T-helper 17 cell (primary cell): ENCODE results near the gene MTMR6. TPM values are rescaled to one million over a fixed set of nuclear protein-coding genes. Genes with fewer than 3 reads are reported as not detected.
"Not testable (repeated sequence)": the region's sequence is repeated elsewhere in the genome, so short reads cannot be mapped to it uniquely, and the experiment has no call there.

Source experiments
- ATAC-seq: fragments of 150-1000 bp; cut with Tn5 transposase; 2 replicates; pipeline ENCODE4 v1.10.0; 2021; ENCODE audit warnings: mild to moderate bottlenecking, moderate library complexity
- DNase-seq, 3 donors: peaks; one replicate each; pipeline versions ENCODE4 v3.0.0 to v3.0.0-alpha.2; 2020 to 2021
- H3K9me3 ChIP-seq: one replicate; pipeline ENCODE4 v1.7.0; 2013; ENCODE audit warnings: low read length, mild to moderate bottlenecking; ENCODE audit not compliant: control insufficient read depth, poor library complexity, severe bottlenecking
- H3K27ac Mint-ChIP-seq: one replicate; pipeline ENCODE4 v1.8.0; 2022; ENCODE audit warnings: mild to moderate bottlenecking, moderate library complexity, mixed read lengths
- H3K27me3 Mint-ChIP-seq: one replicate; pipeline ENCODE4 v1.8.0; 2022; ENCODE audit warnings: mixed read lengths
- H3K36me3 Mint-ChIP-seq: one replicate; pipeline ENCODE4 v1.8.0; 2022; ENCODE audit warnings: low read depth, mixed read lengths
- H3K4me1 Mint-ChIP-seq: one replicate; pipeline ENCODE4 v1.8.0; 2022; ENCODE audit warnings: mild to moderate bottlenecking, mixed read lengths
- H3K4me3 Mint-ChIP-seq: one replicate; pipeline ENCODE4 v1.8.0; 2022; ENCODE audit warnings: mild to moderate bottlenecking, moderate library complexity, mixed read lengths
- total RNA-seq, 4 donors: library from RNA in 2 of 4; stranded (reverse) in 2 of 4; gene quantifications; one replicate each; pipeline ENCODE4 v1.2.3 and lab custom pipeline; 2022 to 2026

The MTMR6 gene
- total RNA-seq (10 to 100 TPM; 27.2 to 38.6 TPM), total RNA-seq (lab: John Stamatoyannopoulos, UW) (82.4 to 109 reads per million in 2 donors)

- H3K36me3 Mint-ChIP-seq: peaks cover 5% of the 10 kb centered on the region
- no peaks in the 10 kb centered on the region for H3K9me3 ChIP-seq
- H3K4me3 Mint-ChIP-seq: peak within 1 kb of the TSS; percentile 99
- H3K27me3 Mint-ChIP-seq: no peaks in the 10 kb centered on the region
- H3K27ac Mint-ChIP-seq: peak within 1 kb of the TSS; percentile 99
- ATAC-seq (peak; percentile 90), DNase-seq (peak; percentile 92 to 97 (median 93))
- peaks cover 32% of the 10 kb centered on the region for H3K4me1 Mint-ChIP-seq
These were observed at the start of gene MTMR6 for GRCh38 chr13:25286969-25287961. TSS of gene MTMR6 (minus strand) at chr13:25287488. CDS start at chr13:25287247, 241 bp downstream.

GRCh38 chr13:25335856-25336255, 48.6 kb upstream of the MTMR6 start:
- Mint-ChIP-seq H3K36me3 (peaks cover 2% of the 10 kb centered on the region), H3K27me3 (no peaks in the 10 kb centered on the region), H3K4me3 (no peak overlapping the region), H3K4me1 (peaks cover 8% of the 10 kb centered on the region), H3K27ac (no peak overlapping the region)
- DNase-seq (no peak), ATAC-seq (no peak)
- no peaks in the 10 kb centered on the region for H3K9me3 ChIP-seq

GRCh38 chr13:25330541-25330940, 43.3 kb upstream of the MTMR6 start:
- Mint-ChIP-seq H3K27ac (peak overlapping the region; percentile 60), H3K36me3 (peaks cover 2% of the 10 kb centered on the region), H3K4me3 (no peak overlapping the region), H3K27me3 (no peaks in the 10 kb centered on the region), H3K4me1 (peaks cover 8% of the 10 kb centered on the region)
- ATAC-seq (no peak), DNase-seq (no peak)
- no peaks in the 10 kb centered on the region for H3K9me3 ChIP-seq

GRCh38 chr13:25329706-25330105, 42.4 kb upstream of the MTMR6 start:
- Mint-ChIP-seq H3K4me3 (no peak overlapping the region), H3K4me1 (peaks cover 8% of the 10 kb centered on the region), H3K27ac (peak overlapping the region; percentile 60), H3K36me3 (peaks cover 2% of the 10 kb centered on the region), H3K27me3 (no peaks in the 10 kb centered on the region)
- ATAC-seq: no peak
- no peaks in the 10 kb centered on the region for H3K9me3 ChIP-seq
- no peak for DNase-seq

GRCh38 chr13:25324100-25324499, 36.8 kb upstream of the MTMR6 start:
- ATAC-seq: no peak
- H3K9me3 ChIP-seq: no peaks in the 10 kb centered on the region
- Mint-ChIP-seq H3K36me3 (peaks cover 6% of the 10 kb centered on the region), H3K4me1 (peaks cover 6% of the 10 kb centered on the region), H3K4me3 (no peak overlapping the region), H3K27me3 (no peaks in the 10 kb centered on the region), H3K27ac (peak overlapping the region; percentile 82)
- DNase-seq: no peak

- ATAC-seq (no peak), DNase-seq (no peak)
- H3K9me3 ChIP-seq: no peaks in the 10 kb centered on the region
- H3K4me3 Mint-ChIP-seq: no peak overlapping the region
- H3K27ac Mint-ChIP-seq: no peak overlapping the region
- peaks cover 14% of the 10 kb centered on the region for H3K4me1 Mint-ChIP-seq
- peaks cover 13% of the 10 kb centered on the region for H3K36me3 Mint-ChIP-seq
- no peaks in the 10 kb centered on the region for H3K27me3 Mint-ChIP-seq
These were observed 32.5 kb upstream of the MTMR6 start for GRCh38 chr13:25319771-25320170.

- H3K27me3 Mint-ChIP-seq, DNase-seq, H3K4me3 Mint-ChIP-seq, H3K9me3 ChIP-seq, ATAC-seq, H3K27ac Mint-ChIP-seq: not testable (repeated sequence)
- H3K4me1 Mint-ChIP-seq: peaks cover 11% of the 10 kb centered on the region
- peaks cover 11% of the 10 kb centered on the region for H3K36me3 Mint-ChIP-seq
These were observed 31.7 kb upstream of the MTMR6 start for GRCh38 chr13:25318946-25319345.

GRCh38 chr13:25310891-25311290, 23.6 kb upstream of the MTMR6 start:
- Mint-ChIP-seq H3K27me3 (no peaks in the 10 kb centered on the region), H3K27ac (peak overlapping the region; percentile 84), H3K4me1 (peaks cover 11% of the 10 kb centered on the region), H3K4me3 (no peak overlapping the region), H3K36me3 (peaks cover 11% of the 10 kb centered on the region)
- ATAC-seq (no peak), DNase-seq (no peak)
- no peaks in the 10 kb centered on the region for H3K9me3 ChIP-seq

- ATAC-seq: no peak
- DNase-seq: no peak
- Mint-ChIP-seq H3K36me3 (peaks cover 10% of the 10 kb centered on the region), H3K27me3 (no peaks in the 10 kb centered on the region), H3K27ac (peak overlapping the region; percentile 75), H3K4me3 (no peak overlapping the region), H3K4me1 (peaks cover 23% of the 10 kb centered on the region)
- H3K9me3 ChIP-seq: no peaks in the 10 kb centered on the region
These were observed 19.6 kb upstream of the MTMR6 start for GRCh38 chr13:25306671-25307464.

- H3K9me3 ChIP-seq: no peaks in the 10 kb centered on the region
- ATAC-seq (no peak), DNase-seq (no peak)
- H3K4me1 Mint-ChIP-seq: peaks cover 20% of the 10 kb centered on the region
- H3K4me3 Mint-ChIP-seq: peak overlapping the region; percentile 92
- H3K36me3 Mint-ChIP-seq: peaks cover 2% of the 10 kb centered on the region
- H3K27ac Mint-ChIP-seq: peak overlapping the region; percentile 96
- H3K27me3 Mint-ChIP-seq: no peaks in the 10 kb centered on the region
These were observed 14.8 kb upstream of the MTMR6 start for GRCh38 chr13:25302121-25302520.

GRCh38 chr13:25301347-25302113, 14.2 kb upstream of the MTMR6 start, which contains the start of gene NUP58:
TSS of gene NUP58 (plus strand) at chr13:25301625. CDS start at chr13:25301774, 149 bp downstream.
- peak; percentile 99 for ATAC-seq
- peaks cover 20% of the 10 kb centered on the region for H3K4me1 Mint-ChIP-seq
- no peaks in the 10 kb centered on the region for H3K9me3 ChIP-seq

GRCh38 chr13:25300861-25301346, 13.6 kb upstream of the MTMR6 start:
- H3K4me1 Mint-ChIP-seq: peaks cover 20% of the 10 kb centered on the region
- peak in 1 of 3 donors; percentile 18 for DNase-seq

More at GRCh38 chr13:25301347-25302113, 14.2 kb upstream of the MTMR6 start, which contains the start of gene NUP58:
- Mint-ChIP-seq H3K27me3 (no peaks in the 10 kb centered on the region), H3K27ac (peak within 1 kb of the TSS; percentile 96), H3K36me3 (peaks cover 2% of the 10 kb centered on the region), H3K4me3 (peak within 1 kb of the TSS; percentile 92)
- DNase-seq: peak; percentile 89

More at GRCh38 chr13:25300861-25301346, 13.6 kb upstream of the MTMR6 start:
- H3K27me3 Mint-ChIP-seq: no peaks in the 10 kb centered on the region
- peak; percentile 29 for ATAC-seq
- H3K4me3 Mint-ChIP-seq: peak overlapping the region; percentile 92
- H3K9me3 ChIP-seq: no peaks in the 10 kb centered on the region
- peaks cover 2% of the 10 kb centered on the region for H3K36me3 Mint-ChIP-seq
- peak overlapping the region; percentile 96 for H3K27ac Mint-ChIP-seq
